Amniotic epithelial cell (primary cell): ENCODE data around the gene PHAF1.
A peak's percentile ranks its signal among the peaks of the same experiment; 100 is the strongest.

ENCODE experiments used
- DNase-seq: peaks from one replicate; pipeline ENCODE4 v3.0.0-alpha.2; 2010; ENCODE audit warnings: low read depth

PHAF1 gene

DNA sequence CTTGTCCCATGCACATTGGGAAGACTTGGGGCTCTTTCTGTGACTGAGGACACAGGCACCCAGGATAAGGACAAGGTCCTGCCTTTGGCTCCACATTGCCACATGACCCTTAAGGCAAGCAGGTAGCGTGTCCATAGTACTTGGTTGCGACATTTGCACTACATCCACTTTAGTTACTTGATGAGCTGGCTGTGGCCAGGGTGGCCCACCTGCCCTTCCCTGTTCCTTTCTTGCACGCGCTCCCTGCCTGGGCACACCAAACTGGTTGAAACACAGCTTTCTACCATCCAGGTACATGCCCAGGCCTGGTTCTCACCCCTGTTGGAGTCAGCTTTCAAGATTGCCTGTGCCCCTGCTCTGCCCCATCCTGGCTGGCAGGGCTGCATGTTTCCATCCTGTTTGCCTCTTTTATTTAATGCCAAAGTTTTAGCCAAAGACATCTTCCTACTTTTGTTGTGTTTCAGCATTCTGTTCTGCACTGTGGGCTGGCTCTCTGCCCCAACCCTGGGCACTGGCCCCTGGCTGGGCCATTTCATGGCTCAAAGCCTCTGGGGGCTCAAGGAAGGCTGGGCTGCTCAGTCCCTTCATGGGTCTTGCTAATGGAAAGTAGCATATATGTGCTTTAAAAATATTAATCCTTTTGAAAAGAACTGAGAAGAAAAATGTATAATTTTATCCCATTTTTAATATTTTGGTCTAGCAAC, 37.8 kb downstream of the PHAF1 start:
- no peak for DNase-seq

GRCh38 chr16:67148221-67148620, 38.5 kb downstream of the PHAF1 start:
- DNase-seq = no peak

DNA sequence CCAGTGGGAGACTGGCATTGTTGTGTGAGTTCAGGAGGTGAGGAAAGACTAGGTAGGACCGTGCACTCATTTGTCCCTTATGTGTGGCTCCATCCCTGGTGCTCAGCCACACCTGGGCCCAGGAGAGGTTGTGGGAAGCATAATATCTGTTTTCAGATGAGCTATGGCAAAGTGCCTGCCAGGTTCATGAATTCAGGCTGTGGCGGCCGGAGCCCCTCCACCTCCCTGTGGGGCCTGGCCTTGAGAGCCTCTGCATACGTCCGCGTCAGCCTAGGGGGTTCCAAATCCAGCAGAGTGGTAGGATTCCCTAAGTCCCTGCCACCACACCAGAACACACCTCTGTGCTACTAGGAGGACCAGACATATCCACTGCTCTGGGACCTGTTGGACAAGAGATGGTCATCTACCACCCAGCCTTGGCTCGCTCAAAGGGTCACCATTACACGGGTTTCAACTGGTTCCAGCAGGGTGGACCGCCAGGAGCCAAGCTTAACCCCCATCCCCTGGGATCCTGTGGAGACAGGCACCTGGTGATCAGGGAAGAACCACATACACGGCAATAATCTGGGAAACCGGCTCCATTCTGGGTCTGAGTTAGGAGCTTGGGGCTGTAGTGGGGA, 39.0 kb downstream of the PHAF1 start:
- DNase-seq = no peak

DNA sequence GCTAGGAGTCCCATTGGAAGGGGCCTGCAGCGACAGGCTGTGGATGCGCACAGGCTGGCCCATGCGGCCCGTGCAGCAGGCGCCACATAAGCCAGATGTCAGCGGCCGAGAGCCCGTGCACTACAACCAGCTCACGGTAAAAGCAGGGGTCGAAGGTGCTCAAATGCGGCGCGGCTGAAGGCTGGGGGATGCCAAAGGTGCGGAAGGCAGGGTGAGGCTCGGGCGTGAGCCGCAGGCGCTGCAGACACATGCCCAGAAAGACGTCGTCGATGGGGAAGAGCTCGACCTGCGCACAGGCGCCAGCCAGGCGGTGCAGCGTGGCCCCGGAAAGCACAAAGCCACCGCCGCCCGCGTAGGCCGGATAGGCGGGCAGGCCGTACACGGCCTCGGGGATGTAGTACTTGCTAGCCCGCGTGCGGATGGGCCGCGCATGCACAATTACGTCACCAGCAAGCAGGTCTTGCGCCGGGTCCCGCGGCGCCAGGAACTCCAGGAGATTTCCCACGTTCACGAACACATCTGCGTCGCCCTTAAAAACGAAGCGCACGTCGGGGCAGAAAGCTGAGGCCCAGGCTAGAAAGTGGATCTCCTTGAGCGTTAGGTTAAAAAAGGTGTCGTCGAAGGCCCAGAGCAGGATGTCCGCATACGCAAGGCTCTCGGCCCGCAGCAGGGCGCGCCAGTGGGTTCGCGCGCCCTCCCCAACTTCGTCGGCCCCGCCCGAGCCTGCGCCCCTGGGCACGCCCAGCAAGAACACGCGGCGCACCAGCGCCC, 39.7 kb downstream of the PHAF1 start:
- DNase-seq = no peak

DNA sequence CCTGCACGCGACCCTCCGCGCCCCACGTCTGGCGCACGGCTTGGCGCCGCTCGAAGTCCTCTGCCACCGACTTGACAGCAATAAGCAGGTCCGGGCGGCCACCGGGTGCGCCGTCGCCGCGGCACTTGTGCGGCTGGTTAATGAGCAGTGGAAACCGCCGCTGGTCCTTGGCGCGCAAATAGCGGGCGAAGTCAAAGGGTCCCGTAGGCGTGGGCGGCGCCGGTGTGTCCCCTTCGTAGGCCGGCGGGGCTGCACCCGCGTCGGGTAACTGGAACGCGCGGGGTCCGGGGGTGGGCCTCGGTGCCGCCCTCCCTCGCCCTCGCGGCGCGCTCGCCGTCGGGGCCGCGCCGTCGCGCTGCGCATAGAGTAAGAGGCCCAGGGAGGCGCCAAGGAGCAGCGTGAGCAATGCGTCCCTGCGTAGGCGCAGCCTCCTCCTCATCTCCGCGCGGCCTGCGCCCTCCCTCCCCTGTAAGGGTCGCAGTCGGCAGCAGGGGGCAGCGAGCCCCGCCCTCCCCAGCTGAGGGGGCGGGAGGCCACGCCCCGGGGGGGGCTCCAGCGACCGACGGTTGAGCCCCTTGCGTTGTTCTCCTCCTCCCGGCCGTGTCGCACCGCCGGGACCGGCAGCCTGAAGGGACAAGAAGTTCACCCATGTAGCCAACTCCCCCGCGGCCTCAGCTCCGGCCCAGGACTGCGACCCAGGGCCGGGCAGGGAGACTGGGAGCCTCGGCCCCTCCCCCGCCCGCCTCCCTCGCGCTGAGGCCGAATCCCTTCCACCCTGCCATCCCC, 40.5 kb downstream of the PHAF1 start:
- DNase-seq = peak; percentile 76

- peak; percentile 71 for DNase-seq
These were observed 41.2 kb downstream of the PHAF1 start, which contains the start of gene B3GNT9 for GRCh38 chr16:67150833-67151396. B3GNT9 (minus strand) TSS chr16:67150998; CDS start chr16:67150485, 513 bp downstream.

DNA sequence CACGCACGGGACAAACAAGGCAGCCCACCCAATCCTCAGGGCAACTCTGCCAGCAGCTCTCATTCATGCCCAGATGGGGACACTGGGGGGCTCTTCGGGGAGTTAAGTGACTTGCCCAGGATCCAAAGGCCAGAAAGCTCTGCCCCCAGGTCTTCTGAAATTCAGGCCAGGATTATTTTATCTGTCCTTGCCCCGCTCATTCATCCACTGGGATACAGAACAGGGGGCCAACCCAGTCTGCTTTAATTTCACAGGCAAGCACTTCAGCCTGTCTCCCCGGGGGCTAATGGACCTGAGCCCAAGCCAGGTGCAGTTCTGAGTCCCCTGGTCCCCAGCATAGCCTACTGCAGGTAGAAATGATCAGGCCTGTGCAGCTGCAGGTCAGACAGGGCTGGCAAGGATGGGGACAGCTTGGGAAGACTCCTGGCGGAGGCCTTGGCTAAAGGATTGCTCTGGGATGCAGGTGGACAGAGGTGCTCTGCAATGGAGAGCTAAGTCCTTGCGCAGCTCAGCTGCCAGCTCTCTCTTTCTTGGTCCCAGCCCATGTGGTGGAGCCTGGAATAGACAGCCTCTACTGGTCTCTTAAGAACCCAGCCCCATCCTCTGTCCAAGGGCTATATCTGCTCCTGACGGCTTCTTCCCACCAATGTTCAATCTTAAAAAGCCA, 41.8 kb downstream of the PHAF1 start:
- DNase-seq = no peak

- DNase-seq = no peak
These were observed 45.0 kb downstream of the PHAF1 start for GRCh38 chr16:67154578-67155294.

DNA sequence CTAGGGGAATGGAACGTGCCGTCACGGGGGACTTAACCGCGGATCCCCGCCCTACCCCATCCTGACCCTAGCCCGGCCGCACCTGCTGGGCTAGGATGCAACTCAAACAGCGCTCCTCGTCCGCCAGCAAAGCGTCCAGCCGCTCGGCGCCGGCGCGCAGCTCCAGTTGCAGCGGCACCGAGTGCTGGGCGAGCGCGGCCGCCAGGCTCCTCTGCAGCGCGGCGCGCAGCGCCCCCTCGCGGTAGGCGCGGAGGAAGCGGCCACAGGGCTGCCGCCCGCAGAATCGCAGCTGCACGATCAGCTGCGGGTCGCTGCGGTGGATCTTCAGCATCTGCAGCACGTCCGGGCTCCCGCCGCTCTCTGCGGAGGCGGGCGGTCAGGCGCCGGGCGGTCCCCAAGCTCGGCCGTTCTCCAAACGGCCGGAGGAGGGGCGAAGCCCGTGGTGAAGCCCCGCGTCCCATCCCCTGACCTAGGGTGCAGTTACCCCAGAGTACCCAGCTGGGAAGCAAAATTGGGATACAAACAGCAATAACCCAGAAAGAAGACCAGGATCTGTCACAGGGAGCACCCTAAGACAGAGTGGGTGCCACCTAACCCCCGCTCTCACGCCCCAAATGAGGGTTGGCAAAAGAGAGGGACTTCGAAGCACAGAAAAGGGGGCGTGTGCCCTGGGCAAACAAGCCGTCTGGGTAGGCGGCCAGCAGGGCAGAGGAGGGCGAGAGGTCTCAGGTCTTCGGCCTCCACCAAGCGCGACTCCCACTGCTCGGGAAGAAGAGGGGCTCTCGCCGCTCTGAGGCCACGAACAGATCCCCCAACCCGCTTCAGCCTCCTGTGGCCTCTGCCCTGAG, 45.8 kb downstream of the PHAF1 start:
- peak; percentile 57 for DNase-seq

GRCh38 chr16:67156143-67156844, 46.6 kb downstream of the PHAF1 start:
- DNase-seq = no peak

DNA sequence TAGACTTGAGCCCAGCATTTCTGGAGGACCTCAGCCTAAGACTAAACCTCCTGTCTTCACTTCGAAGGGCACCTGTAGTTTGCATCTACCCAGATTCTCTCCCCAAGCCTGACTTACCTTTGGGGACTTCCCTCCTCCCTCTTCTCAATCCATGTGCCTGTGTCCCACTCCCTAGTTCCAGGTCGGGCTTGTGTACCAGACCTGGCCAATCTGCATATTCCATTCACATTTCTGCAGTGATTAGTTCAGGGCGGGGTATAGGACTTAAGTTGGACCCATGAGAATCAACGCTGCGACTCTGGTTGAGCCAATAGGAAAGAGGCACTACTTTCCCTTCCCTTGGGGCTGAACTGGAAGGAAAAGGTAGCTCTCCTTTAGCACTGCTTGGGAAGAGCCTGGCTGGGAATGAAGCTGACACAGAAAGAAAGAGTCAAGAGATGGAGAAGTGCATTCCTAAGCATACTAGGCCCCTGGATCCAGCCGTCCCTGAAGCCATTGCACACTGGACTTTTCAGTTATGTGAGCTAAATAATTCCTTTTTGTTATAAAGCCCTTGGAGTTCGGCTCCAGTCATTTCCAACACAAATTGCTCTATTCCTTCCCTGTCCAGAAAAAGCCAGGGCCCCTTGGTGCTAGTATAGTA, 47.5 kb downstream of the PHAF1 start:
- DNase-seq = no peak

DNA sequence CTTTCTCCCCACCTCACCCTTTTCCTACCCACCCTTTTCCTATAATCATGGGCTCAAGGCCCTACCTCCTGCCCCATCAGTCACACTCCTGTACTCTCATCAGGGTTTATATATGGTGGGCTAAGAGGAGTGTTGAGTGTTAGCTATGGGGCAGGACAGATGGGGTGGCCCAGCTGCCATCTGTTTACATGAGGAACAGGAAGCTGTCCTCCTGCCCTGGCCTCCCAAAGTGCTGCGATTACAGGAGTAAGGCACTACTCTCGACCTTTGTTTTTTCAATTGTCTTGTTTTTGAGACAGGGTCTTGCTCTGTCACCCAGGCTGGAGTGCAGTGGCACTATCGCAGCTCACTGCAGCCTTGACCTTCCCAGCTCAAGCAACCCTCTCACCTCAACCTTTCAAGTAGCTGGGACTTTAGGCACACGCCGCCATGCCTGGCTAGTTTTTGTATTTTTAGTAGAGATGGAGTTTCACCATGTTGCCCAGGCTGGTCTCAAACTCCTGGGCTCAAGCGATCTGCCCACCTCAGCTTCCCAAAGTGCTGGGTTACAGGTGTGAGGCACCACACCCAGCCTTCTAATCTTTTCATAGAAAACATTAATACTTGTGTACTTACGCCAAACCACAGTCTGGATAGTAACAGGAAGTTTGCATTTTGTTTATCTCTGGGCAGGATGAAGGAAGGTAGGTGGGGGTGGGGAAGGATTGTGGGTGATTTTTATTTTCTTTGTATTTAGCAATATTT, 48.3 kb downstream of the PHAF1 start:
- DNase-seq = no peak

GRCh38 chr16:67158637-67159600, 49.2 kb downstream of the PHAF1 start:
- no peak for DNase-seq

DNA sequence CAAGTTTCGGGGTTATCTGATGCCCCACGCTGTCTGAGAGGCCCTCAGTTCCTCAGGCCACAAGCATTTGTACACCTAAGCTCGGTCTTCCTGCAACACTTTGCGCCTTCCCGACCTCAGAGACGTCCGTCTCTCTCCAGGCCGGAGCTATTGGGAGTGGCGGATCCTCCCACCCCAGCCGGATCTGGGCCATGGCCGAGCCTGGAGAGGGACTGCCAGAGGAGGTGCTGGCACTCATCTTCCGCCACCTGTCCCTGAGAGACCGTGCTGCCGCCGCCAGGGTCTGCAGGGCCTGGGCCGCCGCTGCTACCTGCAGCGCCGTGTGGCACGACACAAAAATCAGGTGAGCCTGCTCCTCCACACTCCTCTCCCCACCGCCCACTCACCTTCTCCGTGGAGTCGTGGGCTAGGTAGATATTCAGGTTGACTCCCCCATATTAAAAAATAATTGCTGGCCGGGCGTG, 51.9 kb downstream of the PHAF1 start:
- DNase-seq = no peak

- DNase-seq = no peak
These were observed 52.9 kb downstream of the PHAF1 start for GRCh38 chr16:67162506-67163163.
